MCF 10A (cell line): Measurements from ENCODE around the gene ARHGAP12. TPM values are rescaled to one million over a fixed set of nuclear protein-coding genes. Genes with fewer than 3 reads are reported as not detected.

Experiments used
- BruUV-seq: library from RNA; stranded (reverse); fragments of 400-500 nt; replicated peaks from 2 replicates; lab custom pipeline; 2021; lab: Mats Ljungman, UMichigan
- CTCF ChIA-PET: fragments of 300-600 bp; sonication (Branson Sonifier 250); formaldehyde crosslinking; extraction: SDS; loops from one replicate; lab custom pipeline; 2021; ENCODE audit warnings: antibody characterized with exemption, inconsistent platforms; lab: Yijun Ruan, JAX
- POLR2A ChIA-PET: fragments of 300-600, 350-650 bp; sonication (Branson Sonifier 250); formaldehyde crosslinking; extraction: SDS; loops from one replicate; lab custom pipeline; 2020; ENCODE audit warnings: antibody characterized with exemption, inconsistent platforms; lab: Yijun Ruan, JAX
- DNase-seq: peaks from one replicate; pipeline ENCODE4 v3.0.0-alpha.2; 2018; ENCODE audit not compliant: unreplicated experiment
- H3K27ac Mint-ChIP-seq: one replicate; pipeline ENCODE4 v1.8.0; 2022; ENCODE audit warnings: mild to moderate bottlenecking, low read depth, mixed read lengths; ENCODE audit not compliant: unreplicated experiment
- H3K27me3 Mint-ChIP-seq: one replicate; pipeline ENCODE4 v1.8.0; 2022; ENCODE audit warnings: mixed read lengths; ENCODE audit not compliant: insufficient read depth, unreplicated experiment
- H3K36me3 Mint-ChIP-seq: one replicate; pipeline ENCODE4 v1.8.0; 2022; ENCODE audit warnings: mild to moderate bottlenecking, moderate library complexity, mixed read lengths; ENCODE audit not compliant: insufficient read depth, unreplicated experiment
- H3K4me1 Mint-ChIP-seq: one replicate; pipeline ENCODE4 v1.8.0; 2022; ENCODE audit warnings: mixed read lengths; ENCODE audit not compliant: insufficient read depth, unreplicated experiment
- H3K4me3 Mint-ChIP-seq: one replicate; pipeline ENCODE4 v1.8.0; 2022; ENCODE audit warnings: mild to moderate bottlenecking, moderate library complexity, mixed read lengths; ENCODE audit not compliant: unreplicated experiment
- H3K9me3 Mint-ChIP-seq: one replicate; pipeline ENCODE4 v1.8.0; 2022; ENCODE audit warnings: mixed read lengths; ENCODE audit not compliant: unreplicated experiment
- CTCF ChIP-seq: fragments of 200-600 bp; IDR thresholded peaks from one replicate; pipeline ENCODE4 v1.8.0; 2022; ENCODE audit warnings: antibody characterized with exemption, mild to moderate bottlenecking; ENCODE audit not compliant: unreplicated experiment
- intact Hi-C: fragments of 100-400 bp; cut with micrococcal nuclease; formaldehyde crosslinking; loops from 2 replicates; pipeline ENCODE4 v1.14.1; 2022
- total RNA-seq: library from RNA; stranded (reverse); gene quantifications from 2 replicates; pipeline ENCODE4 v1.2.3, GENCODE V29; 2022

Gene ARHGAP12
- total RNA-seq, 1 experiment from 2014 or later: 26.0 TPM

- POLR2A ChIA-PET: interaction anchor here (1.2 kb wide), 1 partner anchor 9 kb away, joined by 4 read pairs; no protein-coding TSS in a partner anchor
- CTCF ChIA-PET: no interaction called here
- H3K9me3 Mint-ChIP-seq: no peaks in the 10 kb centered on the region
Observed at GRCh38 chr10:31816318-31816717, 112.3 kb downstream of the ARHGAP12 start.

GRCh38 chr10:31808258-31809218 lies 120.1 kb downstream of the ARHGAP12 start:
- H3K27me3 Mint-ChIP-seq: no peaks in the 10 kb centered on the region
- CTCF ChIA-PET: interaction anchor here (1.0 to 1.5 kb wide), 7 partner anchors 13 to 1123 kb away, joined by 3 to 6 read pairs (median 3); no protein-coding TSS in a partner anchor
- TF ChIP-seq CTCF: peak; percentile 46
- POLR2A ChIA-PET: interaction anchor here (0.6 to 1.1 kb wide), 2 partner anchors 1035 to 1077 kb away, joined by 3 read pairs; no protein-coding TSS in a partner anchor
- no peaks in the 10 kb centered on the region for H3K9me3 Mint-ChIP-seq
- DNase-seq: peak; percentile 56
- intact Hi-C loops: loop anchor here (1.0 to 10.0 kb wide), 7 partner anchors 99 to 1082 kb away; partner anchors contain the start of genes ZEB1 and ZNF438
- peak overlapping the region; percentile 54 for H3K27ac Mint-ChIP-seq
- BruUV-seq: TSS peak; percentile 33
- H3K4me3 Mint-ChIP-seq: peak overlapping the region; percentile 16
- H3K4me1 Mint-ChIP-seq: peaks cover 6% of the 10 kb centered on the region
- H3K36me3 Mint-ChIP-seq: peaks cover 48% of the 10 kb centered on the region

More at GRCh38 chr10:31816318-31816717, 112.3 kb downstream of the ARHGAP12 start:
- peaks cover 19% of the 10 kb centered on the region for H3K36me3 Mint-ChIP-seq
- TF ChIP-seq CTCF: no peak
- no peak overlapping the region for H3K4me3 Mint-ChIP-seq
- no peaks in the 10 kb centered on the region for H3K4me1 Mint-ChIP-seq
- no TSS peak for BruUV-seq
- intact Hi-C loops: no loop called here
- no peak for DNase-seq
- no peaks in the 10 kb centered on the region for H3K27me3 Mint-ChIP-seq
- H3K27ac Mint-ChIP-seq: no peak overlapping the region

GRCh38 chr10:31804352-31804810 lies 124.2 kb downstream of the ARHGAP12 start:
- ChIA-PET CTCF (interaction anchor here (0.7 to 1.5 kb wide), 2 partner anchors 1050 to 1133 kb away, joined by 3 to 5 read pairs; no protein-coding TSS in a partner anchor), POLR2A (no interaction called here)
- H3K36me3 Mint-ChIP-seq: peaks cover 49% of the 10 kb centered on the region
- H3K27me3 Mint-ChIP-seq: no peaks in the 10 kb centered on the region
- peaks cover 6% of the 10 kb centered on the region for H3K4me1 Mint-ChIP-seq
- intact Hi-C loops: loop anchor here (10.0 kb wide), 1 partner anchor 310 kb away; no protein-coding TSS in a partner anchor
- DNase-seq: no peak
- H3K9me3 Mint-ChIP-seq: no peaks in the 10 kb centered on the region
- no peak overlapping the region for H3K4me3 Mint-ChIP-seq
- no TSS peak for BruUV-seq
- TF ChIP-seq CTCF: no peak
- H3K27ac Mint-ChIP-seq: no peak overlapping the region
